GM18907 (cell line): ENCODE data around the gene EYS.
"Not testable (repeated sequence)": the region's sequence is repeated elsewhere in the genome, so short reads cannot be mapped to it uniquely, and the experiment has no call there.

Source experiments
- ATAC-seq: cut with Tn5 transposase; IDR thresholded peaks from one replicate; pipeline ENCODE4 v1.9.1; 2021; ENCODE audit warnings: mild to moderate bottlenecking, moderate library complexity; ENCODE audit not compliant: unreplicated experiment

The EYS gene

GRCh38 chr6:63936399-63936798 is 1770.6 kb downstream of the EYS start:
- no peak for ATAC-seq

DNA sequence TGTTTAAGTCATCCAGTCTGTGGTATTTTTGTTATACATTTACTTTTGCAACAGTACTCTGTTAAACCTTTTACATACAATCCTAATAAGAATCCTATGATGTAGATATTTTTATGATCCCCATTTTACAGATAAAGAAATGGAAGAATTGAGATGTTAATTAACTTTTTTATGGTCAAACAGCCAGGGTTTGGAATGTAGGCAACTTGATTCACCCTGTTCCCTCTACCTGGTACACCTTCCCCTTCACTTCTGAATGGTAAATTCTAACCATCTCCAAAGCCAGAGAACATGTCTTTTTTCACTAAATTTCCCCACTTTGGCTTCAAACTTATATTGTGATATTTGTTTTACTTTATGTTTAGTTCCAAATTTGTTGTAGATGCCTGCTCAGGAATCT is 1771.3 kb downstream of the EYS start:
- no peak for ATAC-seq

DNA sequence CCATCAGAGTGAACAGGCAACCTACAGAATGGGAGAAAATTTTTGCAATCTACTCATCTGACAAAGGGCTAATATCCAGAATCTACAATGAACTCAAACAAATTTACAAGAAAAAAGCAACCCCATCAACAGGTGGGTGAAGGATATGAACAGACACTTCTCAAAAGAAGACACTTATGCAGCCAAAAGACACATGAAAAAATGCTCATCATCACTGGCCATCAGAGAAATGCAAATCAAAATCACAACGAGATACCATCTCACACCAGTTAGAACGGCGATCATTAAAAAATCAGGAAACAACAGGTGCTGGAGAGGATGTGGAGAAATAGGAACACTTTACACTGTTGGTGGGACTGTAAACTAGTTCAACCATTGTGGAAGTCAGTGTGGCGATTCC is 1773.1 kb downstream of the EYS start:
- ATAC-seq = not testable (repeated sequence)

- ATAC-seq = no peak
Measured at GRCh38 chr6:63930848-63931247, 1776.2 kb downstream of the EYS start.

GRCh38 chr6:63929111-63929510 is 1777.9 kb downstream of the EYS start:
- no peak for ATAC-seq

GRCh38 chr6:63928613-63929012 is 1778.4 kb downstream of the EYS start:
- ATAC-seq = no peak

DNA sequence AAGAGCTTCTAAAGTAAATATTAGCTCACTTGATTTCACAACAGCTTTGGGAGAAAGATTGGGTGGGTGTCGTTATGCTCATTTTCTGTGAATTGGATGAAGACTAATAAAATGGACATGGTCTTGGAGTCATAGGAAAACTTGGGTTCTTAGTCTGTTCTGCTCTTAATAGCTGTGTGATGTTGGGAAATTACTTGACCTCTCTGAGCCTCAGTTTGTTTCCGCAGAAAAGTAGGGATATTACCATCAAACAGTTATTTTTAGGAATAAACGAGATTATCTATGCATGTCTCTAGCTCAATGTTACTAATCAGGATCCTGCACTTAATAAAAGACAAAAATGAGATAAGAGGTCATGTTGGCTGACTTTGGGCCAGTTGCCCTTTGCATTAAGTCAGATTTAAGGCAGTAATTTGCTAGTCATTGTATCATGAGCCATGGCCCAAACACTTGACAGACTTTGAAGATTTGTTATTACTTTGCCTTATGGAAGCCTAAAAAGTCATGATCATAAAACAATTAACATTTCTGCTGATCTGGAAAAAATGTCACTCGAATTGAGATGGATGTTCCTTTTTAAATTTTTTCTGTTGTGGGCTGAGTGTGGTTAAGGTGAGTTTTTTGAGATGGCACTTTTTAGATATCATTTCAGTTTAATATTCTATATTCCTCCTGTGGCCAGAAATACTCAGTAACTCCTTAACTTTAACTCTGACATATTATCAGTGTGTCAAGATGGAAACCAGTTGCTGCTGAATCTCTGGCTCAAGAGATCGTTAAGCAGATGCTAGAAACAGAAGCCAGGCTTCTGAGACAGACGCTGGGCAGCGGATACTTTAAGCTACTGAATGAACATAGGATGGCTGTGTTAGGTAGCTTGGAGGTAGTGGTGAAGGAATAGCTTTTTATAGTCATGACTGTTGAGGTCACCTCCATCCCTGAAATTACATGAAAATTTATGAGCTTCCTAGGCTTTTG is 1779.8 kb downstream of the EYS start:
- ATAC-seq = no peak

DNA sequence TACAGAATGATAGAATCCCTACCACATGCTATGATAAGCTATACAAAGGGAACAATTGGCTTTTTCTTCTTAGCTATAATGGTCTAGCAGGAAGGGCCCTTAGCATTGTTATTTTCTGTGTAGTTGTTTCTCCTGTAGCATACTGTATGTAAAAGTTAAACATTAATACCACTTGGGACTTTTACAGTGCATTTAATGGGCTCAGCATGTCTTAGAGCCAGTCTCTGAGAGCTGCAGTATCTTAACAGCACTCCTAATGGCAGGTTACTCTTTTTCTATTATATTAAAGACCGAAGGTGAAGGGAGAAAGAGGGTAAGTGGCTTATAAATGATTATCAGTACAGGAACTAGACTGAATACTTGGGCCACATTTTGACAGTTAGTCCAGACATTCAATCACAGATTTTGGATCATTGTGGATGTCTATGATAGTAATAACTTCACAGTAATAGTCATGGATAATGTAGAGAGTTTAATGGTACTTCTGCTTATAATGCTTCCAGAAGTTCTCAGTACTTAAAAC is 1780.7 kb downstream of the EYS start:
- ATAC-seq = no peak

GRCh38 chr6:63923139-63923739 is 1783.8 kb downstream of the EYS start:
- peak; percentile 85 for ATAC-seq

DNA sequence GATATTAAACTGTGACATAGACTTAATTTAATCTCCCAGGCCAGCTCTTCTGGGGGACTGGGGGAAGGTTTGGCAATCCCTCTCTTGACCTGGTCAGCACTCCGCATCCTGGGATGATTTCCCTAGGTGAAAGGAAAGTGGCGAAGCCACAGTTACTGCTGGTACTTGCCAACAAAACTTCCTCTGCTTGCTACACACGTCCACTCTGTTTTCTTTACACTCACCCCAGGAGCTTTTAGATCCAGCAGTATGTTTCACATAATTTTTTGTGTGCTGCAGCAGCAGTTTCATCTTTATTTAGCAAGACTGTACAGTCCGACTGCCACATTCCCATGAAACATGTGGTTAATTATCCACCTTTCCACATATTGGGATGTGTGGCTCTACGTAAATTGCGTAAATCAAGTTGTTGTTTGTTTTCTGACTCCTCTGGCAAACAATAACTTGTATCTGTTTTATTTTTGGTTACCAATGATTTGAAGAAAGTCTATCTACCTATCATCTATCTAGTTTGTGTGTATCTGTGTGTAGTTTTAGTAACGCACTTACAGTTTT is 1787.4 kb downstream of the EYS start:
- ATAC-seq = no peak

GRCh38 chr6:63912887-63913286 is 1794.1 kb downstream of the EYS start:
- no peak for ATAC-seq

GRCh38 chr6:63910863-63911551 is 1796.0 kb downstream of the EYS start:
- ATAC-seq = no peak

GRCh38 chr6:63904650-63905248 is 1802.3 kb downstream of the EYS start:
- ATAC-seq = peak; percentile 46

- no peak for ATAC-seq
Measured at GRCh38 chr6:63899550-63899949, 1807.5 kb downstream of the EYS start.

- ATAC-seq = no peak
Measured at GRCh38 chr6:63897952-63898351, 1809.1 kb downstream of the EYS start.

DNA sequence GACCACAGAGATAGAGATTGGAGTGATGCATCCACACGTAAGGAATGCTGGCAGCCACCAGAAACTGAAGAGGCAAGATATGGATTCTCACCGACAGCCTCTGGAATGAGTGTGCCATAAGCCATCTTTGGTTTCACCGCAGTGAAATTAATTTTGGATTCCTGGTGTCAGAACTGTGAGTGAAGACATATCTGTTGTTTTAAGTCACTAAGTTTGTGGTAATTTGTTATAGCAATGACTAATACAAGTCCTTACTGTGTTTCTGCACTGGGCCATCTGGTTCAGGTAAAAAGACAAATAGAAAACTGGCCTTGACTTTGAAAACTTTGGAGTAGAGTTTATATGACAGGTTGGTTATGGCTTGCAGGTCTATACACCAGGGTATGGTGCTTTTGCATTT is 1809.6 kb downstream of the EYS start:
- ATAC-seq = no peak

- no peak for ATAC-seq
Measured at GRCh38 chr6:63888416-63888815, 1818.6 kb downstream of the EYS start.

DNA sequence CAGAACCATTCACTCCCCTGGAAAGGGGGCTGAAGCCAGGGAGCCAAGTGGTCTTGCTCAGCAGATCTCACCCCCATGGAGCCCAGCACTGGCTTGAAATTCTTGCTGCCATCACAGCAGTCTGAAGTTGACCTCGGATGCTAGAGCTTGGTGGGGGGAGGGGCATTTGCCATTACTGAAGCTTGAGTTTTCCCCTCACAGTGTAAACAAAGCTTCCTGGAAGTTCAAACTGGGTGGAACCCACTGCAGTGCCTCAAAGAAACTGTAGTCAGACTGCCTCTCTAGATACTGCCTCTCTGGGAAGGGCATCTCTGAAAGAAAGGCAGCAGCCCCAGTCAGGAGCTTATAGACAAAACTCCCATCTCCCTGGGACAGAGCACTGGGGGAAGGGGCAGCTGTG is 1819.2 kb downstream of the EYS start:
- not testable (repeated sequence) for ATAC-seq

DNA sequence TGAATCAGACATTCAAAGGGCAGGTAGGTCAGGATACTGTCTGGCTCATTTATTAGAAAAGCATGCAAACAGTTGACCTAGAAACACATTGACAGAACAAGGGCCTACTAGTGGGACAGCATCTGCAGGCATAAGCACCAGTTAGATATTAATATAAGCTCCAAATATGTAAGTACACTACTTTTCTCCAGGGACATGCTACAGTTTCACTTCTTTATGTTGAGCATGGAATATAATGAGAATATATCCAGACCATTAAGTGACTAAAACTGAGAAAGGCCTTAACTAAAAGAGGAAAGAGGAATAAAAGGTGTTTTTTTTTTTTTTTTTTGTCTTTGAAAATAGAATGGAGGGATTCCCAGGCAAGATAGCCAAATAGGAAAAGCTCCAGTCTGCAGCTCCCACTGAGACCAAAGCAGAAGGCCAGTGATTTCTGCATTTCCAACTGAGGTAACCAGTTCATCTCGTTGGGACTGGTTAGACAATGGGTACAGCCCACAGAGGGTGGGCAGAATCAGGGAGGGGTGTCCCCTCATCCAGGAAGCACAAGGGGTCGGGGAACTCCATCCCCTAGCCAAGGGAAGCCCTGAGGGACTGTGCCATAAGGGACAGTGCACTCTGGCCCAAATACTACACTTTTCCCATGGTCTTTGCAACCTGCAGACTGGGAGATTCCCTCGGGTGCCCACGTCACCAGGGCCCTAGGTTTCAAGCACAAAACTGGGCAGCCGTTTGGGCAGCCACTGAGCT is 1819.8 kb downstream of the EYS start:
- ATAC-seq = no peak

DNA sequence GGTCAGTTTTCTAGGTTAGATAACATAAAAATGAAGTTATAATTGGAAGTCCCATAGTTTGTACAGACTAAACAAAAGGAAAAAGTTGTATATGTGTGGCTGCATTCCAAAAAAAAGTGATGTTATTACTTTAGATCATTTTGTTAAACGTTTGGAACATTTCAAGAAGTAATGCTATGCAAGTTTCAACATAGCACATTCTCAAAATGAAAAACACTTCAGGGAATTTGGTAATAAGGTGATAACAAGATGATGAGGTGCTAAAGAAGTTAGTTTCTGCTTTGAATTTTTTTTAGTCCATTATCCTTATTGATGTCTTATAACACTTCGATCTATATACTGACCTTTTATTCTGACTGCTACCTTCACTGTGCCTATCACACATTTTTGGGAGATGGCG is 1820.7 kb downstream of the EYS start:
- ATAC-seq = no peak
